ES-I3 (cell line): ENCODE results near the gene DAB2IP.
"Not testable (repeated sequence)": the region's sequence is repeated elsewhere in the genome, so short reads cannot be mapped to it uniquely, and the experiment has no call there.

Experiments used
- H3K36me3 ChIP-seq: 2 replicates; pipeline ENCODE4 v1.6.1; 2013; ENCODE audit warnings: mild to moderate bottlenecking, low read length, control low read depth, moderate library complexity; ENCODE audit not compliant: insufficient read depth
- H3K4me1 ChIP-seq: 2 replicates; pipeline ENCODE4 v1.6.1; 2013; ENCODE audit warnings: mild to moderate bottlenecking, control low read depth, low read length; ENCODE audit not compliant: insufficient read depth
- H3K9ac ChIP-seq: 2 replicates; pipeline ENCODE4 v1.6.1; 2013; ENCODE audit warnings: low read depth, mild to moderate bottlenecking, low read length, moderate library complexity
- H3K9me3 ChIP-seq: 2 replicates; pipeline ENCODE4 v1.6.1; 2013; ENCODE audit warnings: mild to moderate bottlenecking, low read length, moderate library complexity; ENCODE audit not compliant: control insufficient read depth, insufficient read depth

The DAB2IP gene

GRCh38 chr9:121644040-121644439, 7.4 kb upstream of the DAB2IP start:
- not testable (repeated sequence) for H3K9me3 ChIP-seq, H3K9ac ChIP-seq, H3K36me3 ChIP-seq
- peaks cover 20% of the 10 kb centered on the region for H3K4me1 ChIP-seq

GRCh38 chr9:121645003-121645402, 6.4 kb upstream of the DAB2IP start:
- Histone ChIP-seq H3K9ac (no peak overlapping the region), H3K4me1 (peaks cover 30% of the 10 kb centered on the region), H3K9me3 (no peaks in the 10 kb centered on the region)

GRCh38 chr9:121645853-121646807, 5.3 kb upstream of the DAB2IP start:
- H3K4me1 ChIP-seq = peaks cover 31% of the 10 kb centered on the region
- no peaks in the 10 kb centered on the region for H3K36me3 ChIP-seq
- H3K9me3 ChIP-seq = no peaks in the 10 kb centered on the region
- no peak overlapping the region for H3K9ac ChIP-seq

More at GRCh38 chr9:121645003-121645402, 6.4 kb upstream of the DAB2IP start:
- no peaks in the 10 kb centered on the region for H3K36me3 ChIP-seq

- H3K9ac ChIP-seq = no peak overlapping the region
- peaks cover 31% of the 10 kb centered on the region for H3K4me1 ChIP-seq
- no peaks in the 10 kb centered on the region for H3K36me3 ChIP-seq
- H3K9me3 ChIP-seq = no peaks in the 10 kb centered on the region
Measured at GRCh38 chr9:121646992-121647391, 4.4 kb upstream of the DAB2IP start.

- Histone ChIP-seq H3K9ac (no peak overlapping the region), H3K36me3 (no peaks in the 10 kb centered on the region), H3K4me1 (peaks cover 35% of the 10 kb centered on the region), H3K9me3 (no peaks in the 10 kb centered on the region)
Measured at GRCh38 chr9:121648172-121648571, 3.3 kb upstream of the DAB2IP start.

GRCh38 chr9:121648799-121649198, 2.6 kb upstream of the DAB2IP start:
- no peak overlapping the region for H3K9ac ChIP-seq
- peaks cover 35% of the 10 kb centered on the region for H3K4me1 ChIP-seq

GRCh38 chr9:121649476-121650216, 1.8 kb upstream of the DAB2IP start:
- no peaks in the 10 kb centered on the region for H3K9me3 ChIP-seq
- no peaks in the 10 kb centered on the region for H3K36me3 ChIP-seq
- H3K4me1 ChIP-seq = peaks cover 35% of the 10 kb centered on the region
- H3K9ac ChIP-seq = no peak overlapping the region; the same call in 1 of the 2 replicates

More at GRCh38 chr9:121648799-121649198, 2.6 kb upstream of the DAB2IP start:
- Histone ChIP-seq H3K36me3 (no peaks in the 10 kb centered on the region), H3K9me3 (no peaks in the 10 kb centered on the region)

GRCh38 chr9:121650217-121651007, 1.0 kb upstream of the DAB2IP start:
- Histone ChIP-seq H3K9ac (peak overlapping the region; percentile 85; the same call in 1 of the 2 replicates), H3K9me3 (no peaks in the 10 kb centered on the region), H3K4me1 (peaks cover 27% of the 10 kb centered on the region), H3K36me3 (no peaks in the 10 kb centered on the region)

GRCh38 chr9:121651008-121651294, 483 bp upstream of the DAB2IP start:
- H3K4me1 ChIP-seq = peaks cover 22% of the 10 kb centered on the region

GRCh38 chr9:121652021-121652837, 795 bp downstream of the DAB2IP start:
- Histone ChIP-seq H3K4me1 (peaks cover 20% of the 10 kb centered on the region), H3K9me3 (no peaks in the 10 kb centered on the region), H3K9ac (peak overlapping the region; percentile 85), H3K36me3 (no peaks in the 10 kb centered on the region)

More at GRCh38 chr9:121651008-121651294, 483 bp upstream of the DAB2IP start:
- Histone ChIP-seq H3K9me3 (no peaks in the 10 kb centered on the region), H3K9ac (peak overlapping the region; percentile 85; the same call in 1 of the 2 replicates), H3K36me3 (no peaks in the 10 kb centered on the region)

GRCh38 chr9:121652838-121653231, 1.4 kb downstream of the DAB2IP start:
- no peaks in the 10 kb centered on the region for H3K36me3 ChIP-seq
- H3K9me3 ChIP-seq = no peaks in the 10 kb centered on the region
- peak overlapping the region; percentile 85; the same call in 1 of the 2 replicates for H3K9ac ChIP-seq
- peaks cover 20% of the 10 kb centered on the region for H3K4me1 ChIP-seq

- H3K9me3 ChIP-seq = no peaks in the 10 kb centered on the region
- no peak overlapping the region for H3K9ac ChIP-seq
- no peaks in the 10 kb centered on the region for H3K36me3 ChIP-seq
- H3K4me1 ChIP-seq = peaks cover 9% of the 10 kb centered on the region
Measured at GRCh38 chr9:121654499-121655140, 3.2 kb downstream of the DAB2IP start.

GRCh38 chr9:121655231-121655755, 3.9 kb downstream of the DAB2IP start:
- Histone ChIP-seq H3K4me1 (peaks cover 4% of the 10 kb centered on the region; the same call in 1 of the 2 replicates), H3K9ac (no peak overlapping the region), H3K9me3 (no peaks in the 10 kb centered on the region), H3K36me3 (no peaks in the 10 kb centered on the region)
